Raji (cell line): Measurements from ENCODE around the gene CCDC88C.

ENCODE experiments used
- POLR2A ChIP-seq: IDR thresholded peaks from 2 replicates; pipeline ENCODE4 v1.6.1; 2011; ENCODE audit warnings: low read depth, low read length, control low read depth; ENCODE audit not compliant: insufficient read depth

CCDC88C gene

GRCh38 chr14:91338379-91338778 is 79.2 kb downstream of the CCDC88C start:
- no peak for TF ChIP-seq POLR2A

DNA sequence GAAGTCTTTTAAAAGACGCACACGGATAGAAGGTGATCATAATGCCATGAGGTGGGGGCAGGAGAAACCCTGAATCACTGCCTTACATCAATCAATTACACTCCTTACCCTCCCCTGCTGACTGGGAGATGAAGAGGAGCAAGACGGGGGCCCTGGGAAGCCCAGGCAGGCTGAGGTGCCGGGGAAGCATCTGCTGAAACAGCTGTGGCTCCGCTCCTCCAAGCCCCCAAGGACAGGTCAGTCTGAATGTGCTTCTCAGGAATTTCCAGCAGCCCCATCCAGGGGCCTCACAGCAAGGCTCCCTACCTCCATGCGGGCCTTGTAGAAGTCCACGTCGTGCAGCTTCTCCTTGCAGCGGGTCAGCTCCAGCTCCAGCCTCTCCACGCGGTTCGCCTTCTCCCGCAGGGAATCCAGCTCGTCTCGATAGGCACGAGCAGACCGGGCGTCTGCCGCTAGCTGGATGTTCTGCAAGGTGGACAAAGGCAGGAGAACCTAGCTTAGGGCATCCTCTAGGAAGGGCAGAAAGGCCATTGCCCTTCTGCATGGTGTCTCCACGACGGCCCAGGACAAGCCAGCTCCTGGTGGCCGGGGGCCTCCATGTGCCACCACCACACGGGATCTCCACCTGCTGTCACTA is 79.8 kb downstream of the CCDC88C start:
- no peak for TF ChIP-seq POLR2A

DNA sequence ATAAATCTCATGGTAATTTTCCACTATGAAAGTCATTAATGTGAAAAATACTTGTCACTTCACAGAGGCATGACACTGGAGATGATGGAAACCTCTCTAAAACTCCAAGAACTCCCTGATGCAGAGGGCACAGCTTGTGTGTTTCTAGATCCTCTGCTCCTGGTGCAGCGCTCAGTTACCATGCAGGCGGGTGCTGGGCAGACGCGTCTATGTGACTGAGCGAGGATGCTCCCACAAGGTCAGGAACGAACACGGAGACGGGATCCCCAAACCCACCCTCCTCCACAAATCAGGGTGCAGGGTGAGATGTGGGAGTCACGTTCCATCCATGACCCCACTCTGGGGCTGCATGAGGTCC is 81.5 kb downstream of the CCDC88C start:
- no peak for TF ChIP-seq POLR2A

DNA sequence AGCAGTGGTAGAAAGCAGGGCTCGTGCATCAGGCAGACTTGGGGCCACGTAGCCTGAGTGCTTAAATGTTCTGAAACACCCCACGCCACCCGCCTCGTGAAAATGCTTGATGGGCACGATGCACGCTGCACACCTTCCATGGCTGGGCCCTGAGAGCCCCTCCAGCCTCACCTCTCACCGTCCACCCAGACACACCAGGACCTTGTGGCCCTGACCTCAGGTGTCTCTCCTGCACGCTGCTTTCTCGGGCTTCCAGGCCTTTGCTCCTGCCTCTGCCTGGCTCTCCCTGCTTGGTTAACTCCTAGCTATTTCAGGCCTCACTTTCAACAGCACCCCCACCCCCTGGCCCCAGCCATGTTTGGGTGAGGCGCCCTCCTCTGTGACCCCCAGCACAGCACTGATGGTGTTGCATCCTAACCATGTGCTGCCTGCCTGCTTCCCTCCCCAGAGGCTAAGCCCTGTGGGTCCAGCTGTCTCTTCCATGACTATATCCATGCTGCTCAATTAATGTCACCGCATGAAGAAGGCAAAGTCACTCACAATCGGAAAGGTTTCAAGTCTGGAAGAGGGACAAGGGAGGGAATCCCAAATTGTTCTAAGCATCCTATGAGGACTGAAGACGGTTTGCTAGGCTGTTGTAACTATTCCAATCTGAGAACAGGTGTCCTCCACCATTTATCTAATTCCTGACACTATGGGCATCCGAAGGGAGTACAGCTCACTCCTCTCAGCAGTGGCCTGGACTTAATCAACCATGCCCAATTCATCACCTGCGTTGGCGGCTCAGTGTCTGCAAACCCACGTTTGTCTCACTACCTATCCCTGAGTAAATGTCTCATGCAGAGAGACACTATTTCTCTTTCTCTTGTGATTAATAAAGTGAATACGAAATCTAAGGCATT is 82.2 kb downstream of the CCDC88C start:
- TF ChIP-seq POLR2A: no peak

DNA sequence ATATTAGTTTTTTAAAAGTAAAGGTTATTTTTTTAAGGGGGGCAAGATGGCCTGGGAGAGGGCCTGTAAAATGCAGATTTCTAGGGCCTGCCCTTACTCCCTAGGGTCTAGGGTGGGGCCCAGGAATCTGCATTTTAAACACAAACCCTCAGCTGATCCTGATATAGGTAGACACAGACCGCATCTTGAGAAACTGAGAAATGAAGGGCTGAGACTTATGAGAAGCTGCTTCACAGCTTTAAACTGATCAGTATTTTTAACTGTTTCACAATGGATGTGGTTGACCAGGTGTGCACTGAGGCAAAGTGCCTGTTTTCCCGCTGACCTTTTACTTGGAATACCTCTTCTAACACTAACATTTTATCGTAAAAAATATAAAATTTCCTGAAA is 84.0 kb downstream of the CCDC88C start:
- no peak for TF ChIP-seq POLR2A

GRCh38 chr14:91332986-91333649 is 84.5 kb downstream of the CCDC88C start:
- TF ChIP-seq POLR2A: no peak

DNA sequence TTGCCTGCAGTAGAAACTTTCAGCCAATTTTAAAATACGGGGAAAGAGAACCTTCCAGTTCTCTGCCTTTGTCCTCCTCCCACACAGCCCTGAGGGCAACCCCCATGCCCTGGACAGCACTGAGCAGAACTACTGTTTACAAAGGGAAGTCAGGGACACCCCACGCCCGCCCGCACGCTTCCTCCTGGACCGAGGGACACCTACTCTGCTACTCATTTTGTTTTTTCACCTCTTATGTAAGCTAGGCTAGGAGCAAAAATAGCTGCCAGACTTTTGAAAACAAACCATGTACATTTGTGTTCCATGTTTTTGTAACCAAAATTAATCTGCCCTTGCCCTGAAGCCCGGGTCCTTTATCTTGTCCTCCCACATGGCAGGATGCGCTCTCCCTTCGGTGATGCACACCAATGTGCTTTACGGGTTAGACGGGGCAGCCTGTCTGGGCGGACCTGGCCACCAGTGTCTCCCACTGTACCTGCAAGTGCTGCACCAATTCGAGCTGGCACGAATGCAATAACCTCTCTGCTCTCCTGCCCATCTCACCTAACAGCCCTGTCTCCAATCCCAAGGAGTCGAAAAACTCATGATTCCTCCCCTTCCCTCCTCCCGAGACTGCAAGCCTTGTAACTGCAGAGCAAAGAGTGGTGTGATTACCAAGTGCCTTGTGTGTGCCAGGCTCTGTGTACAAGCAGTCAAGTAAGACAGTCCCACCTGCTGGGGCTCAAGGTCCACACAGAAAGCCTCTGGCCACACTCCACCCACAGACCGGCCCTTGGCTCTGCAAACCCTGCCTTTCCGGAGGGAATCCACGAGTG is 85.2 kb downstream of the CCDC88C start:
- TF ChIP-seq POLR2A: no peak

DNA sequence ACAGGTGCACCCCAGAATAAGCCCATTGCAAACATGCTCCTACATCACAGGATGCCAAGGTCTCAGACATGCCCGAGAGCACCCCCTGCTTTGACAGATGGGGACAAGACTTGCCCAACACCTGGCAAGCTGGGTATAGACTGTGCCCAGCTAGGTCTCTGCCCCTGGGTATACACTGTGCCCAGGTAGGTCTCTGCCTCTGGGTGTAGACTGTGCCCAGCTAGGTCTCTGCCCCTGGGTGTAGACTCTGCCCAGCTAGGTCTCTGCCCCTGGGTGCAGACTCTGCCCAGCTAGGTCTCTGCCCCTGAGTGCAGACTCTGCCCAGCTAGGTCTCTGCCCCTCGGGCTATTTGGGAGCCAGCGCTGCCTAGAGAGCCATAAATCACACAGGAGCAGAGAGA is 85.9 kb downstream of the CCDC88C start:
- no peak for TF ChIP-seq POLR2A

GRCh38 chr14:91330856-91331255 is 86.8 kb downstream of the CCDC88C start:
- TF ChIP-seq POLR2A: no peak

GRCh38 chr14:91330096-91330696 is 87.4 kb downstream of the CCDC88C start:
- no peak for TF ChIP-seq POLR2A

- no peak for TF ChIP-seq POLR2A
Observed at GRCh38 chr14:91329486-91330014, 88.1 kb downstream of the CCDC88C start.

GRCh38 chr14:91328313-91329050 is 89.1 kb downstream of the CCDC88C start:
- no peak for TF ChIP-seq POLR2A

- TF ChIP-seq POLR2A: no peak
Observed at GRCh38 chr14:91327661-91328312, 89.8 kb downstream of the CCDC88C start.

GRCh38 chr14:91327250-91327595 is 90.4 kb downstream of the CCDC88C start:
- TF ChIP-seq POLR2A: no peak
